GM12878 (cell line): Measurements from ENCODE around the gene CACNA2D4. TPM values are rescaled to one million over a fixed set of nuclear protein-coding genes. Genes with fewer than 3 reads are reported as not detected.

Source experiments
- ATAC-seq: fragments of 200-7000 bp; cut with Tn5 transposase; 3 replicates; pipeline ENCODE4 v1.9.1; 2020; ENCODE audit warnings: mild to moderate bottlenecking, moderate library complexity
- BruUV-seq: library from RNA; stranded (reverse); fragments of 400-500 nt; replicated peaks from 2 replicates; lab custom pipeline; 2021; lab: Mats Ljungman, UMichigan
- CTCF ChIA-PET: fragments of 300-600 bp; sonication (Branson Sonifier 250); formaldehyde crosslinking; extraction: SDS; loops from one replicate; lab custom pipeline; 2021; ENCODE audit warnings: inconsistent platforms; lab: Yijun Ruan, JAX
- POLR2A ChIA-PET: fragments of 350-600 bp; formaldehyde crosslinking; extraction: SDS; loops from one replicate; lab custom pipeline; 2021; ENCODE audit warnings: inconsistent platforms; lab: Charles Lee
- RAD21 ChIA-PET: fragments of 300-600 bp; sonication (Branson Sonifier 250); formaldehyde crosslinking; loops from one replicate; lab custom pipeline; 2023; ENCODE audit warnings: antibody characterized with exemption; ENCODE audit not compliant: unreplicated experiment; lab: Charles Lee
- SMC1A ChIA-PET: fragments of 300-600 bp; sonication (Branson Sonifier 250); formaldehyde crosslinking; loops from one replicate; lab custom pipeline; 2023; ENCODE audit not compliant: unreplicated experiment, uncharacterized antibody; lab: Charles Lee
- DNase-seq: peaks from one replicate; pipeline ENCODE4 v3.0.0-alpha.2; 2011; ENCODE audit warnings: low read depth, low spot score
- FAIRE-seq: peaks from 3 replicates; lab custom pipeline; 2011; peaks lifted over from hg19 to GRCh38; lab: Jason Lieb, UNC
- H2AFZ ChIP-seq: 2 replicates; pipeline ENCODE4 v1.6.0; 2011; ENCODE audit warnings: low read depth, low read length, control low read depth; ENCODE audit not compliant: control insufficient read depth
- H3K27ac ChIP-seq: 2 replicates; pipeline ENCODE4 v1.5.1; 2011; ENCODE audit warnings: control low read depth; ENCODE audit not compliant: control insufficient read depth, insufficient read depth
- H3K27me3 ChIP-seq, 2 experiments: replicated peaks in 1 of 2; 2 replicates each; pipeline versions ENCODE4 v1.6.0 to v1.6.1; 2011; ENCODE audit warnings: low read length in 1 of 2; ENCODE audit not compliant: control insufficient read depth in 2 of 2, insufficient read depth in 2 of 2
- H3K36me3 ChIP-seq, 2 experiments: 2 replicates each; pipeline ENCODE4 v1.5.1; 2011; ENCODE audit warnings: low read length in 1 of 2; ENCODE audit not compliant: control insufficient read depth in 2 of 2, insufficient read depth in 2 of 2
- H3K4me1 ChIP-seq: 2 replicates; pipeline ENCODE4 v1.6.1; 2011; ENCODE audit warnings: mild to moderate bottlenecking, low read length, moderate library complexity, mixed read lengths; ENCODE audit not compliant: control insufficient read depth, insufficient read depth
- H3K4me2 ChIP-seq: 2 replicates; pipeline ENCODE4 v1.6.0; 2011; ENCODE audit warnings: control low read depth; ENCODE audit not compliant: control insufficient read depth, insufficient read depth
- H3K4me3 ChIP-seq: fragments of 200-600 bp; sonication (generic); 2 replicates; pipeline ENCODE4 v1.5.1; 2016
- H3K79me2 ChIP-seq: 2 replicates; pipeline ENCODE4 v1.6.0; 2011; ENCODE audit warnings: low read length; ENCODE audit not compliant: control insufficient read depth, insufficient read depth
- H3K9ac ChIP-seq: 2 replicates; pipeline ENCODE4 v1.8.0; 2011; ENCODE audit warnings: low read length, control low read depth, mixed read lengths; ENCODE audit not compliant: control insufficient read depth, insufficient read depth
- H3K9me3 ChIP-seq: replicated peaks from 3 replicates; pipeline ENCODE4 v1.5.1; 2011; ENCODE audit warnings: mild to moderate bottlenecking, low read length; ENCODE audit not compliant: control insufficient read depth, insufficient read depth
- H4K20me1 ChIP-seq: 2 replicates; pipeline ENCODE4 v1.6.0; 2011; ENCODE audit not compliant: control insufficient read depth, insufficient read depth
- CREB1 ChIP-seq: IDR thresholded peaks from 2 replicates; pipeline ENCODE4 v1.6.1; 2012; ENCODE audit warnings: low read depth, mild to moderate bottlenecking, inconsistent platforms
- EGR1 ChIP-seq, 2 experiments: IDR thresholded peaks; 1 replicate in 1 of 2; 2 replicates in 1 of 2; pipeline ENCODE4 v1.6.1; 2011 to 2012; ENCODE audit warnings: low read depth in 2 of 2, low read length in 2 of 2, borderline replicate concordance in 1 of 2, mild to moderate bottlenecking in 1 of 2, moderate library complexity in 1 of 2
- MAX ChIP-seq: IDR thresholded peaks from 2 replicates; pipeline ENCODE4 v1.6.1; 2012; ENCODE audit warnings: low read depth, low read length, improper control_type of control experiment
- MTA3 ChIP-seq: IDR thresholded peaks from 2 replicates; pipeline ENCODE4 v1.6.1; 2012; ENCODE audit warnings: low read length, inconsistent platforms, borderline replicate concordance
- PAX8 ChIP-seq: fragments of 450-650 bp; IDR thresholded peaks from 2 replicates; pipeline ENCODE4 v1.6.1; 2017; ENCODE audit warnings: mild to moderate bottlenecking, moderate library complexity
- RAD51 ChIP-seq: fragments of 450-650 bp; IDR thresholded peaks from 2 replicates; pipeline ENCODE4 v1.6.1; 2016; ENCODE audit warnings: moderate library complexity, mild to moderate bottlenecking, inconsistent platforms
- SMAD1 ChIP-seq: fragments of 450-650 bp; IDR thresholded peaks from 2 replicates; pipeline ENCODE4 v1.6.1; 2018; ENCODE audit warnings: mild to moderate bottlenecking, low read depth; ENCODE audit not compliant: partially characterized antibody
- WRNIP1 ChIP-seq: IDR thresholded peaks from 2 replicates; pipeline ENCODE4 v1.6.1; 2011; ENCODE audit warnings: low read depth, low read length, improper control_type of control experiment, borderline replicate concordance
- YY1 ChIP-seq: IDR thresholded peaks from 2 replicates; pipeline ENCODE4 v1.6.1; 2011; ENCODE audit warnings: low read depth, mild to moderate bottlenecking, low read length
- ZBTB4 ChIP-seq: fragments of 450-650 bp; formaldehyde crosslinking; IDR thresholded peaks from 2 replicates; pipeline ENCODE4 v1.4.0; 2022; ENCODE audit warnings: mild to moderate bottlenecking, moderate library complexity
- ZNF207 ChIP-seq: fragments of 450-650 bp; IDR thresholded peaks from 2 replicates; pipeline ENCODE4 v1.6.1; 2014; ENCODE audit warnings: antibody characterized with exemption, mild to moderate bottlenecking, borderline replicate concordance
- WGBS: methylation state at CpG from one replicate; pipeline ENCODE4 v1.1.6; 2016; ENCODE audit warnings: low lambda C conversion rate; ENCODE audit not compliant: insufficient replicate concordance, insufficient coverage; ENCODE audit errors: missing lambda C conversion rate; 5-methylcytosine and 5-hydroxymethylcytosine counted together
- in situ Hi-C: fragments of 300-500 bp; cut with MboI; formaldehyde crosslinking; loops from 9 replicates; pipeline ENCODE4 v1.14.3; 2018; ENCODE audit warnings: mixed read lengths
- intact Hi-C: fragments of 100-400 bp; cut with micrococcal nuclease; formaldehyde crosslinking; loops from one replicate; pipeline ENCODE4 v1.14.2; 2022; ENCODE audit not compliant: unreplicated experiment
- polyA plus RNA-seq, 11 experiments: library from polyadenylated mRNA; depleted of rRNA in 4 of 11; unstranded in 6 of 11; stranded (reverse) in 5 of 11; fragments of >200 nt; fragmentation: Nextera tagmentation in 4 of 11; fragmentation: Illumina TruSeq in 1 of 11; extraction: Ambion mirVana in 4 of 11; extraction: Trizol in 1 of 11; gene quantifications; 1 replicate in 1 of 11; 2 replicates in 10 of 11; pipeline versions ENCODE4 v1.2.1 to v1.2.3, GENCODE V29; 2011 to 2016; ENCODE audit warnings: inconsistent platforms in 2 of 11, missing spikeins in 2 of 11, low read depth in 1 of 11
- total RNA-seq, 4 experiments: library from RNA; depleted of rRNA in 3 of 4; stranded (reverse); fragments of >200 nt in 3 of 4; fragmentation: Illumina TruSeq in 1 of 4; extraction: Trizol in 1 of 4; gene quantifications; 2 replicates each; pipeline versions ENCODE4 v1.2.1 to v1.2.3, GENCODE V29; 2013 to 2021
- TF ChIP-seq, protein P1 (sequence below): fragments of 450-650 bp; IDR thresholded peaks from 2 replicates; pipeline ENCODE4 v1.6.1; 2017; ENCODE audit warnings: mild to moderate bottlenecking
- TF ChIP-seq, protein P2 (sequence below): fragments of 450-650 bp; IDR thresholded peaks from 2 replicates; pipeline ENCODE4 v1.6.1; 2017; ENCODE audit warnings: antibody characterized with exemption, mild to moderate bottlenecking, moderate library complexity

Gene CACNA2D4
- total and polyA plus RNA-seq, 10 of the 15 experiments (the other 5 are each of a cell fraction or from before 2014, with no cell fraction given): 0.03 to 1.0 (median 0.65) TPM

DNA sequence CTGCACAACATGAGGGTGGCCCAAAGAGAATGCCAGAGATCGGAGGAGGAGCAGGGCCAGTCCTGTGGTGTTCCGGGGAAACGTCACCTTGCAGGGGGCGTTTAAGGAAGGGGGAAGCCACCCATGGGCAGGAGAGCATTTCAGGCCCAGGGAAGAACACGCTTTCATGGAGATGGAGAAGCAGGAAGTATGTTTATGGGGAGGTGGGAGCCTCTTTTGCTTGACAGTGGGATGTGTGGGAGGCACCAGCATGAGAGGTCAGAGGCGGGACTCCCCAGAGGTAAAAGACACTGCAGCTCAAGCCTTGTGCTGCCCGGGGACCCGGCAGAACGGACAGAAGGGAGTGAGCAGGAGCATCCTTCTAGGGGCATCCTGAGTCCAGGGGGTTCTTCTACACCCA lies 99.4 kb downstream of the CACNA2D4 start:
- DNase-seq: no peak
- intact Hi-C loops (no loop called here), in situ Hi-C loops (no loop called here)
- 28% methylated on average over 9 of the region's 9 CpGs for WGBS
- Histone ChIP-seq H2AFZ (no peak overlapping the region), H4K20me1 (no peaks in the 10 kb centered on the region), H3K27ac (no peak overlapping the region), H3K4me3 (no peak overlapping the region), H3K36me3 (no peaks in the 10 kb centered on the region), H3K79me2 (no peaks in the 10 kb centered on the region), H3K4me1 (no peaks in the 10 kb centered on the region), H3K9ac (no peak overlapping the region), H3K27me3 (peaks cover 10 to 11% of the 10 kb centered on the region in 2 experiments; a peak in 3 of 4 replicates), H3K9me3 (no peaks in the 10 kb centered on the region), H3K4me2 (no peak overlapping the region)
- ChIA-PET POLR2A (no interaction called here), SMC1A (no interaction called here), RAD21 (no interaction called here), CTCF (no interaction called here)
- no TSS peak for BruUV-seq
- no peak for FAIRE-seq
- no peak for ATAC-seq
- TF ChIP-seq ZBTB4 (CRISPR knock-in tag) (no peak), YY1 (no peak), ZNF207 (no peak), RAD51 (no peak), CREB1 (no peak), SMAD1 (no peak), WRNIP1 (no peak), MTA3 (no peak), EGR1 (IDR thresholded peaks at IDR 0.05; ENCODE audit: borderline replicate concordance in 1 of 2, low read depth in 2 of 2, low read length in 2 of 2) (no peak), PAX8 (no peak), MAX (no peak)
- TF ChIP-seq, protein P1, sequence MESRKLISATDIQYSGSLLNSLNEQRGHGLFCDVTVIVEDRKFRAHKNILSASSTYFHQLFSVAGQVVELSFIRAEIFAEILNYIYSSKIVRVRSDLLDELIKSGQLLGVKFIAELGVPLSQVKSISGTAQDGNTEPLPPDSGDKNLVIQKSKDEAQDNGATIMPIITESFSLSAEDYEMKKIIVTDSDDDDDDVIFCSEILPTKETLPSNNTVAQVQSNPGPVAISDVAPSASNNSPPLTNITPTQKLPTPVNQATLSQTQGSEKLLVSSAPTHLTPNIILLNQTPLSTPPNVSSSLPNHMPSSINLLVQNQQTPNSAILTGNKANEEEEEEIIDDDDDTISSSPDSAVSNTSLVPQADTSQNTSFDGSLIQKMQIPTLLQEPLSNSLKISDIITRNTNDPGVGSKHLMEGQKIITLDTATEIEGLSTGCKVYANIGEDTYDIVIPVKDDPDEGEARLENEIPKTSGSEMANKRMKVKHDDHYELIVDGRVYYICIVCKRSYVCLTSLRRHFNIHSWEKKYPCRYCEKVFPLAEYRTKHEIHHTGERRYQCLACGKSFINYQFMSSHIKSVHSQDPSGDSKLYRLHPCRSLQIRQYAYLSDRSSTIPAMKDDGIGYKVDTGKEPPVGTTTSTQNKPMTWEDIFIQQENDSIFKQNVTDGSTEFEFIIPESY: no peak
- TF ChIP-seq, protein P2, sequence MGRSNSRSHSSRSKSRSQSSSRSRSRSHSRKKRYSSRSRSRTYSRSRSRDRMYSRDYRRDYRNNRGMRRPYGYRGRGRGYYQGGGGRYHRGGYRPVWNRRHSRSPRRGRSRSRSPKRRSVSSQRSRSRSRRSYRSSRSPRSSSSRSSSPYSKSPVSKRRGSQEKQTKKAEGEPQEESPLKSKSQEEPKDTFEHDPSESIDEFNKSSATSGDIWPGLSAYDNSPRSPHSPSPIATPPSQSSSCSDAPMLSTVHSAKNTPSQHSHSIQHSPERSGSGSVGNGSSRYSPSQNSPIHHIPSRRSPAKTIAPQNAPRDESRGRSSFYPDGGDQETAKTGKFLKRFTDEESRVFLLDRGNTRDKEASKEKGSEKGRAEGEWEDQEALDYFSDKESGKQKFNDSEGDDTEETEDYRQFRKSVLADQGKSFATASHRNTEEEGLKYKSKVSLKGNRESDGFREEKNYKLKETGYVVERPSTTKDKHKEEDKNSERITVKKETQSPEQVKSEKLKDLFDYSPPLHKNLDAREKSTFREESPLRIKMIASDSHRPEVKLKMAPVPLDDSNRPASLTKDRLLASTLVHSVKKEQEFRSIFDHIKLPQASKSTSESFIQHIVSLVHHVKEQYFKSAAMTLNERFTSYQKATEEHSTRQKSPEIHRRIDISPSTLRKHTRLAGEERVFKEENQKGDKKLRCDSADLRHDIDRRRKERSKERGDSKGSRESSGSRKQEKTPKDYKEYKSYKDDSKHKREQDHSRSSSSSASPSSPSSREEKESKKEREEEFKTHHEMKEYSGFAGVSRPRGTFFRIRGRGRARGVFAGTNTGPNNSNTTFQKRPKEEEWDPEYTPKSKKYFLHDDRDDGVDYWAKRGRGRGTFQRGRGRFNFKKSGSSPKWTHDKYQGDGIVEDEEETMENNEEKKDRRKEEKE: no peak
